Pulmonary artery endothelial cell (primary cell): ENCODE data around the gene CXCR5. TPM values are rescaled to one million over a fixed set of nuclear protein-coding genes. Genes with fewer than 3 reads are reported as not detected.

Experiments
- DNase-seq: peaks from one replicate; pipeline ENCODE4 v3.0.0-alpha.2; 2011; ENCODE audit warnings: low read depth, low spot score
- total RNA-seq: library from RNA; depleted of rRNA; stranded (reverse); fragments of >200 nt; gene quantifications from 2 replicates; pipeline ENCODE4 v1.2.3, GENCODE V29; 2014

The CXCR5 gene
- total RNA-seq, 1 donor from 2014 or later = not detected

GRCh38 chr11:118898400-118899295, 15.0 kb downstream of the CXCR5 start:
- no peak for DNase-seq

- no peak for DNase-seq
These were observed 15.6 kb downstream of the CXCR5 start for GRCh38 chr11:118899296-118899688.

GRCh38 chr11:118899706-118900360, 16.1 kb downstream of the CXCR5 start:
- no peak for DNase-seq

DNA sequence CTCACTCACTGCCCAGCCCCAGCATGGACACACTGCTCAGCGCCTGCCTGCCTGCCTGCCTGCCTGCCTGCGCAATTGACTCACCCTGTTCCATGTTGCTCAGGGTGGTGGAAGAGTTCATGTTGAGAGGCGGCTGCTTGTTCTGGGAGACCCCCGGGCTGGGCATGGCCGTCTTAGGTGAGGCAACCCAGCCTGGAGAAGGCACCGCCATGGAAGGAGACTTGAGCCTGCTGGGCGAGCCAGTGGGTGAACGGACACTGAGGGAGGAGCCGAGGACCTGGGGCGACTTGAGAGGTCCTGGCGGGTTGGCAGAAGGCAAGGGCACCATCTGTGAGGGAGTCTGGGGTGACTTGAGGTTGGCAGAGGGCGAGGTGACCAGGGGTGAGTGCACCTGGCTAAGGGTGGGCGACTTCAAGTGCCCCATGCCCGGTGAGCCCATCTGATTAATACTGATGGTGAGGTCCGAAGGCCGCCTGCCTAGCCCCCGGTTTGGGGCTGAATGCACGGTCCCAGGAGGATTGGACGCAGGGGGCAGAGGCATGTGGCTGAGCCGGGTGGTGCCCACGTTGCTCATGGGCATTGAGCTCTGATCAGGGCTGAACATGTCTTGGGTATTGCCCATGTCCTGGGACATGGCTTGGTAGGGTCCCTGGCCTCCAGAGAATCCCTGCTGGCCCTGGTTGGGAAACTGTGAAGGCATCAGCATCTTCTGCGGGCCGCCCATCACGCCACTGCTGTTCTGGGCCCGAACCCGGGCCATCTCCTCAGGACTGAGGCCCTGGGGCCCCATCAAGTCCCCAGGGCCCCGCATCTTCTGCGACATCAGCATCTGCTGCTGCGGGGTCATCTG, 17.1 kb downstream of the CXCR5 start:
- DNase-seq = no peak

DNA sequence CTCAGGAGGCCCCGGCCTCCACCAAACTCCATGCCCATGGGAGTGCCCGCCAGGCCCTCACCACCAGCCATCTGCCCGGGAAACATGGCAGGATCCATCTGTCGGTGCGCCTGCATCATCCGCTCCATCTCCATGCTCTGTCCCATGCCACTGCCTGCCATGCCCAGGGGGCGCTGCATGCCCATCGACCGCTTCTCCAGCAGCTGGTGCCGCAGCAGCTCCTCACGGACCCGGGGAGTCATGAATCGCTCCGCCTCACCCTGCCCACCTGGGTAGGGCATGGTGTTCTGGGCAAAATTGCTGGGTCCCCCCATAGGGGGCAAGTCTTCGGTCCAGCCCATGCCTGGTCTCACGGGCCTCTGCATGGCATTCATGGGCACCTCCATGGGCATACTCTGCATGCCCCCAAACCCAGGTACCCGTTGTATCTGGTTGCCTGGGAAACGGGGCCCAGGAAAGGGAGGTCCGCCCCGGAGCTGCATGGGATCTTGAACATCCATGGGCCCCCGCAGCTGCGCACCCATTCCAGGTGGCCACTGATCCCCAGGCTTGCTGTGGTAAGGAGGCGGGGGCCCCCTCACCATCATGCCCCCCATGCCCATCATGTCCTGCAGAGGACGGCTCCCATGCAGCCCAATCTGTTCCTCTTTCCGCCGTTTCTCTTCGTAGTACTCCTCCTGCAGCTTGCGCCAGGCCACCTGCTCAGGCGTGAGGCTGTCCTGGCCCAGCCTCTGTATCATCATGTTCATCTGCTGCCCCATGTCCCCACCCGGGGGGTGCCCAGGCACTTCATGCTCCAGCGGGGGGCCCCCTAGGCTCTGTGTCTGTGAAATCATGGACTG, 18.0 kb downstream of the CXCR5 start:
- DNase-seq = no peak

DNA sequence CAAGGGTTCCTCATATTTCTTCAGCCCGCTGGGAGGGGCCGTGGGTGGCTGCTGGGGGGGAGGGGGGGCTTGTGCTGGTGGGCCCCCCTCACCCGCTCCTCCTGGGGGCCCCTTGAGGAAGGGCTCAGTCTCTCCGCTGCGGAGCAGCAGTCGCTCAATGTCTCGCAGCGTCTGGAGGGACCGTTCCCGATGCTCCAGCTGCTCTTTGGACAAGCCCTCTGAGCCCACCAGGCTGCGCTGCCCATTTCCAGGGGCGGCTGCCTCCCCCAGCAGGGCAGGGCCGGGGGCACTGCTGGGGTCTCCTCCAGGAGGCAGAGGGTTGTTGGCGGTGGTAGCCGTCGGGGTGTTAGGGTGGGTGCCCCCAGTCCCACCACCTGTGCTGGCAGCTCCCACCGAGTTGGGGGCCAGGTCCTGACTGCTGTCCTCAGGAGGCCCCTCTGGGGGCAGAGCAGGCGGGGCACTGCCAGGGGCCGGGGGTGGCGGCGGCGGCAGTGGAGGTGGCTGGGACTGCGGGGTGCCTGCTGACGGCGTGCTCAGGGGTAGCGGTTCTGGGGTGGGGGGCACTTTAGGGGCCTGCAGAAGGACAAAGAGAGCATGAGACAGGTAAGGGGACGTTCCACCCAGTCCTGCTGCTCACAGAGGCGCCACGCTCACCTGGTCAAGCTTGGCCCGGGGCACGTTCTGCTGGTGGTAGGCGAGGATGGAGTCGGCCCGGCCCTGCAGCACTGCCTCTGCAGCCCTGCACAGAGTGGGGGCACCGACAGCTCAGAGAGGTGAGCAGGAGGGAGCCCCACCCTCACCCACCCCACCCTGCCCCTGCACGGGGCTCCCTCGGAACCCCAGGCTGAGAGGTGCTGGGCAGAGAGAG, 18.9 kb downstream of the CXCR5 start:
- no peak for DNase-seq

- no peak for DNase-seq
These were observed 19.7 kb downstream of the CXCR5 start for GRCh38 chr11:118903204-118904015.

DNA sequence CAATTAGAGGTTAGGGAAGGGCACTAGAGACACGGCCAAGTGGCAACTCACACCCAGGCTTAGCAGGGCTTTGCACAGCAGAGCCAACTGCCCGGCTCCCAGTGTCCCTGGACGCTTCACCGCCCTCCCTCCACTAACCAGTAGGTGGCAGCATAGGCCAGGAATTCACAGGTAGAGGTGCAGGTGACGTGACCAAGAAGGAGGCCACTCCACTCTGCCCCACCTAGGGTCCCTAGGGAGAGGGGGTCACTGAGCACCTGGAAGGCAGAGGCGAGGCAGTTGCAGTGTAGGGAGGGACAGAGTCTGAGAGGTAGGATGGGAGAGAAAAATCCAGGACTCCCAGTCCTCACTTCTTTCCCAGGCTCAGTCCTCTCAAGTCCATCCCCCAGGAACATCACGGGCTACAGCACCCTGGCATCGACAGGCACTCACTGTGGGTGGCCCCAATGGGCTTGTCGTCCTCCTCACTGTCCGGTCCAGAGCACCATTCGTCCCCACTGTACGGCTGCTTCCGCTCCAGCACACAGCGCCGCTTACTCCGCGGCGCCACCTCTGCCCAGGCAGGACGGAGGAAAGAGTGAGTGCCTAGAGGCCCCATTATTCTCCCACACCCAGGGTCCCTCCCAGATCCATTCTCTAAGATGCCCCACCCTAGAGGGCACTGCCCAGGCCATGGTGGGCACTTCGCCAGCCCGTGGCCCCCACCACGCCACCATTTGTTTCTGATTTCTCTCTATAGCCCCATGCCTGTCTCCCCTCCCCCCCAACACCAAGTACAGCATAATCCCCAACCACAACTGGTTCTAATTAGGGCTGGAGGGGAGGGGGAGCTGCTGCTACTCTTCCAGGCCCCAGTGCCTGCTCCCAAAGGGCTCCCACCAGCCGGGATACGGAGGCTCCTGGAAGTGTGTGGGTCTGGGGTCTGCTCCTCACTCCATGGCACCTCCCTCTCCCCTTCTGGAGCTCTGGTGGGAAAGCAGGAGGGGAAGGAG, 23.7 kb downstream of the CXCR5 start:
- DNase-seq = no peak

GRCh38 chr11:118908264-118908663, 24.6 kb downstream of the CXCR5 start:
- no peak for DNase-seq

- no peak for DNase-seq
These were observed 25.4 kb downstream of the CXCR5 start for GRCh38 chr11:118908901-118909618.

- DNase-seq = no peak
These were observed 26.1 kb downstream of the CXCR5 start for GRCh38 chr11:118909619-118910308.

DNA sequence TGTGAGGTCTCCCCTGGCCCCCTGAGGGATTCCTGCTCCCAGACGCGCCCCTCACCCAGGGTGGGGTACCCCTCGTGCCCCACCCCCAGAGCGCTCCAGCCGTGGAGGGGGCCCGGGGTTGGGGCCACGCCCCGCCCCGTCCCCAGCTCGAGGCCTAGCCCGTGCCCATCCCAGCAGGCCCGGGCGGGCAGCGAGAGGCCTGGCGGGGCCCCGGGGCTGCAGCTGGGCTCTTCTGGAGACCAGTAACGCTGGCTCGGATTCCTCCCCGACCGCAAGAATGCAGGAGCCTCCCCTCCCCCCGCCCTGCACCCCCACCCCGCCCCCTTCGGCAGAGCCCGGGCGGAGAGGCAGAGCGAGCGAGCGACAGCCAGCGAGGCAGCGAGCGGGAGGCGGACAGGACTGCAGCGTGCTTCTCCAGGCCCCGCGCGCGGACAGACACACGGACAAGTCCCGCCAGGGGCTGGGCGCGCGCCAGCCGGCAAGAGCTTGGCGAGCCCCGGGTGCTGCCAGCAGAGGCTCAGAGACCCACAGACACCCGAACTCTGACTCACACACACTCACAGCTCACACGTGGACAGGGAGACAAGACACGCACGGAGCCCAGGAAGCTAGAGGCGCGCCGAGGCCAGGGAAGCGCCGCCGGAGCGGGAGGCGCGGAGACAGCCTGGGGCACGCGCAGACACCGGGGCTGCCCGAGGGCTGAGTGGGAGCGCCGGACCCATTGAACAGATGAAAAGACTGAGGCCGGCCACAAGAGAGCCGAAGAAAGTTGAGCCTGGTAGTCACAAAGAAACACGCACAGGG, 26.8 kb downstream of the CXCR5 start:
- no peak for DNase-seq

GRCh38 chr11:118911113-118911879, 27.6 kb downstream of the CXCR5 start:
- no peak for DNase-seq

DNA sequence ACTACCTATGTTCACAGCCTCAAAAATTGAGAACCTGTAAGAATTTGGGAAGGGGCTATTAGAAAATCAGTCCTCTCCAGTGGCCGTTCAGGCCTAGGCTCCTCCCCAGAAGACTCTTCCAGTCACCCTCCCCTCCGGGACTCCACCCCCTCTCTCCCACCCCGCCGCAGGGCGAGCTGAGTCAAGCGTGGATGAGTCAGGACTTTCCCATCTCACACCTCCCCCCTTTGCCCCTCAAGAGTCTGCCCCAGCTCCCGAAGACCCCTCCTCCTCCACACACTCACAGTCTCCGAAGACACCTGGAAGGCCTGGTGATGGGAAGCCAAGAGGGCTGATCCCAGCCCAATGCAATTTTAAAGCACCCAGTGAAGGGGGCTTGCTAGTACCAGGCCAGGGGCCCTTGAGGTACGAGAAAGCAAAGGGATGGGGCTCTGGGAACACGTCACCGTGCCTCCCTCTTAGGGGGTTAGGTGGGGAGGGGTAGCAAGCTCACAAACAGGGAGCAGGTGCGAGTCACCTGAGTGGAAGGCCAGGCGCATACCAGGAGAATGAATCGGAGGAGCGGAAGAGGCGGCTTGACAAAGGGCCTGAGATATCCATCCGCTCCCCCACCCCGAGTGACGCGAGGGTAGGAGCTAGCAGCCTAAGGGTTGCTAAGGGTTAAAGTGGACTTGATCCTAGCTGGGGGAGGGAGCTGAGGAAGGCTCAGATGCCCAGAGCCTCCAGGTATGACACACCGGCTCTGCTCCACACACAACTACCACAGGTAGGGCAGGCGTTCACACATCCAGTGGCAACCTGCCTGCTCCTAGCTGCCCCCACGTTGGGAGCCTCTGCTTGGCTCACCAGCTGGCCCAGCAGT, 28.4 kb downstream of the CXCR5 start:
- DNase-seq = peak; percentile 75
